B cell (primary cell): ENCODE data around the gene ITPR1. TPM values are rescaled to one million over a fixed set of nuclear protein-coding genes. Genes with fewer than 3 reads are reported as not detected.

Experiments
- ATAC-seq: fragments of 200-7000 bp; cut with Tn5 transposase; one replicate; pipeline ENCODE4 v1.10.0; 2021; ENCODE audit warnings: low read depth, mild to moderate bottlenecking, moderate number of reproducible peaks, moderate library complexity
- CTCF ChIA-PET: fragments of 350-600 bp; sonication (Branson Sonifier 250); formaldehyde crosslinking; loops from one replicate; lab custom pipeline; 2021; ENCODE audit warnings: antibody characterized with exemption, inconsistent platforms; lab: Charles Lee
- POLR2A ChIA-PET: fragments of 350-600 bp; sonication (Branson Sonifier 250); formaldehyde crosslinking; loops from one replicate; lab custom pipeline; 2021; ENCODE audit warnings: antibody characterized with exemption; lab: Charles Lee
- DNase-seq: peaks from one replicate; pipeline ENCODE4 v3.0.0; 2013
- H2AFZ ChIP-seq: 2 replicates; pipeline ENCODE4 v1.6.1; 2012; ENCODE audit warnings: mild to moderate bottlenecking, low read depth, low read length; ENCODE audit not compliant: insufficient read depth, poor library complexity, severe bottlenecking
- H3K27ac ChIP-seq, 2 donors: 1 replicate in 1 of 2; 2 replicates in 1 of 2; pipeline ENCODE4 v1.5.1; 2012 to 2013; ENCODE audit warnings: low read length in 2 of 2, mild to moderate bottlenecking in 2 of 2, moderate library complexity in 1 of 2
- H3K27me3 ChIP-seq, 4 experiments: fragments of 200-600 bp in 1 of 4; sonication (generic) in 1 of 4; replicated peaks in 1 of 4; 1 replicate in 2 of 4; 2 replicates in 2 of 4; pipeline versions ENCODE4 v1.6.1 to v1.7.0; 2013 to 2016; ENCODE audit warnings: low read length in 3 of 4, mild to moderate bottlenecking in 2 of 4, mixed read lengths in 1 of 4, moderate library complexity in 1 of 4; ENCODE audit not compliant: insufficient read depth in 4 of 4, control insufficient read depth in 3 of 4; ENCODE audit errors: control extremely low read depth in 1 of 4
- H3K36me3 ChIP-seq, 2 experiments: replicated peaks in 1 of 2; 1 replicate in 1 of 2; 2 replicates in 1 of 2; pipeline versions ENCODE4 v1.6.1 to v1.7.1; 2013; ENCODE audit warnings: low read length in 1 of 2; ENCODE audit not compliant: insufficient read depth in 2 of 2, control insufficient read depth in 1 of 2; ENCODE audit errors: control extremely low read depth in 1 of 2, extremely low read depth in 1 of 2
- H3K4me1 ChIP-seq, 2 donors: fragments of 200-600 bp in 1 of 2; sonication (generic) in 1 of 2; 1 replicate in 1 of 2; 2 replicates in 1 of 2; pipeline versions ENCODE4 v1.5.1 to v1.6.1; 2013 to 2017; ENCODE audit warnings: low read length in 2 of 2; ENCODE audit not compliant: control insufficient read depth in 2 of 2, insufficient read depth in 2 of 2
- H3K4me2 ChIP-seq: replicated peaks from 2 replicates; pipeline ENCODE3; 2012; ENCODE audit warnings: mild to moderate bottlenecking, low read depth, low read length; ENCODE audit not compliant: poor library complexity, severe bottlenecking
- H3K4me3 ChIP-seq, 5 experiments: fragments of 200-600 bp in 1 of 5; sonication (generic) in 1 of 5; 1 replicate in 3 of 5; 2 replicates in 2 of 5; pipeline versions ENCODE4 v1.5.1 to v1.7.0; 2011 to 2016; ENCODE audit warnings: low read length in 4 of 5, mild to moderate bottlenecking in 4 of 5, low read depth in 2 of 5, control low read depth in 1 of 5, moderate library complexity in 1 of 5; ENCODE audit not compliant: insufficient read depth in 1 of 5; ENCODE audit errors: control extremely low read depth in 1 of 5, extremely low read depth in 1 of 5
- H3K79me2 ChIP-seq: fragments of 200-600 bp; sonication (generic); one replicate; pipeline ENCODE4 v1.6.0; 2016; ENCODE audit warnings: low read length; ENCODE audit not compliant: control insufficient read depth, insufficient read depth
- H3K9ac ChIP-seq: fragments of 200-600 bp; sonication (generic); 2 replicates; pipeline ENCODE4 v1.6.1; 2017; ENCODE audit warnings: mild to moderate bottlenecking, low read length, moderate library complexity
- H3K9me3 ChIP-seq, 3 donors: one replicate each; pipeline versions ENCODE4 v1.6.1 to v1.7.1; 2013; ENCODE audit warnings: low read length in 2 of 3; ENCODE audit not compliant: control insufficient read depth in 2 of 3, insufficient read depth in 1 of 3; ENCODE audit errors: control extremely low read depth in 1 of 3
- H4K20me1 ChIP-seq: 2 replicates; pipeline ENCODE4 v1.6.0; 2012; ENCODE audit warnings: mild to moderate bottlenecking, low read length; ENCODE audit not compliant: insufficient read depth, control insufficient read depth, poor library complexity, severe bottlenecking
- H3K27ac Mint-ChIP-seq: one replicate; pipeline ENCODE4 v1.8.0; 2021; ENCODE audit warnings: mixed read lengths
- H3K27me3 Mint-ChIP-seq: one replicate; pipeline ENCODE4 v1.8.0; 2021; ENCODE audit warnings: mixed read lengths
- H3K4me1 Mint-ChIP-seq: one replicate; pipeline ENCODE4 v1.8.0; 2021; ENCODE audit warnings: mixed read lengths
- H3K4me3 Mint-ChIP-seq: one replicate; pipeline ENCODE4 v1.8.0; 2021; ENCODE audit warnings: mixed read lengths
- H3K9me3 Mint-ChIP-seq: one replicate; pipeline ENCODE4 v1.8.0; 2022; ENCODE audit warnings: mixed read lengths; ENCODE audit not compliant: insufficient read depth
- CTCF ChIP-seq: fragments of 200-600 bp; IDR thresholded peaks from one replicate; pipeline ENCODE4 v1.8.0; 2022; ENCODE audit warnings: antibody characterized with exemption, mild to moderate bottlenecking
- EZH2 ChIP-seq: IDR thresholded peaks from 2 replicates; pipeline ENCODE4 v1.6.1; 2012; ENCODE audit warnings: borderline replicate concordance, low read depth, mild to moderate bottlenecking, moderate library complexity, low read length; ENCODE audit not compliant: insufficient read depth, poor library complexity, severe bottlenecking
- WGBS: methylation state at CpG from one replicate; pipeline ENCODE4 v1.1.5; 2013; ENCODE audit warnings: missing lambda C conversion rate; ENCODE audit not compliant: insufficient coverage; 5-methylcytosine and 5-hydroxymethylcytosine counted together
- intact Hi-C: fragments of 100-400 bp; cut with micrococcal nuclease; formaldehyde crosslinking; loops from one replicate; pipeline ENCODE4 v1.10.0; 2022
- polyA plus RNA-seq: library from polyadenylated mRNA; depleted of rRNA; stranded (reverse); fragments of >200 nt; gene quantifications from 2 replicates; pipeline ENCODE4 v1.2.3, GENCODE V29; 2012
- total RNA-seq, 2 donors: library from RNA; stranded (reverse); fragments of 120-200 nt in 1 of 2; gene quantifications; 1 replicate in 1 of 2; 2 replicates in 1 of 2; pipeline versions ENCODE4 v1.2.3 to v1.2.4, GENCODE V29; 2013 to 2022

ITPR1 gene
- total and polyA plus RNA-seq, 2 donors (not counting 1 experiment from before 2014, with no cell fraction given) = 64.0 to 332 TPM

- H3K4me3 Mint-ChIP-seq = no peak overlapping the region
- peaks cover 81% of the 10 kb centered on the region for H4K20me1 ChIP-seq
- 91% methylated on average over 14 of the region's 17 CpGs for WGBS
- H3K27ac ChIP-seq = no peak overlapping the region
- CTCF ChIA-PET = no interaction called here
- DNase-seq = no peak
- TF ChIP-seq CTCF = no peak
- no peak for TF ChIP-seq EZH2
- peaks cover 9 to 13% of the 10 kb centered on the region in 2 donors for H3K4me1 ChIP-seq
- no peak for ATAC-seq
- H3K27ac Mint-ChIP-seq = no peak overlapping the region
- H3K27me3 Mint-ChIP-seq = no peaks in the 10 kb centered on the region
- POLR2A ChIA-PET = no interaction called here
- H3K79me2 ChIP-seq = peaks cover 3% of the 10 kb centered on the region
- H3K4me3 ChIP-seq = no peak overlapping the region
- H3K4me2 ChIP-seq = no peak overlapping the region
- no peaks in the 10 kb centered on the region for H3K27me3 ChIP-seq
- no peaks in the 10 kb centered on the region for H3K9me3 Mint-ChIP-seq
- H2AFZ ChIP-seq = no peak overlapping the region
- intact Hi-C loops = loop anchor here (10.0 kb wide), 1 partner anchor 106 kb away; no protein-coding TSS in a partner anchor
- H3K9ac ChIP-seq = no peak overlapping the region
- H3K36me3 ChIP-seq = peaks cover 2 to 95% of the 10 kb centered on the region in 2 experiments
- H3K4me1 Mint-ChIP-seq = peaks cover 20% of the 10 kb centered on the region
- H3K9me3 ChIP-seq = no peaks in the 10 kb centered on the region
Observed at GRCh38 chr3:4820296-4821121, 327.4 kb downstream of the ITPR1 start.

GRCh38 chr3:4821338-4821737 is 328.2 kb downstream of the ITPR1 start:
- Histone ChIP-seq H2AFZ (no peak overlapping the region), H3K79me2 (peaks cover 3% of the 10 kb centered on the region), H3K4me1 (peaks cover 17 to 21% of the 10 kb centered on the region in 2 donors), H4K20me1 (peaks cover 84% of the 10 kb centered on the region), H3K4me2 (no peak overlapping the region), H3K27ac (no peak overlapping the region), H3K36me3 (peaks cover 2 to 95% of the 10 kb centered on the region in 2 experiments), H3K27me3 (no peaks in the 10 kb centered on the region), H3K9ac (no peak overlapping the region), H3K9me3 (no peaks in the 10 kb centered on the region), H3K4me3 (no peak overlapping the region)
- TF ChIP-seq CTCF (no peak), EZH2 (no peak)
- Mint-ChIP-seq H3K27ac (no peak overlapping the region), H3K4me1 (peaks cover 28% of the 10 kb centered on the region), H3K27me3 (no peaks in the 10 kb centered on the region), H3K4me3 (no peak overlapping the region), H3K9me3 (no peaks in the 10 kb centered on the region)
- intact Hi-C loops = loop anchor here (10.0 kb wide), 1 partner anchor 107 kb away; no protein-coding TSS in a partner anchor
- WGBS = 100% methylated on average over 2 of the region's 2 CpGs
- ChIA-PET CTCF (interaction anchor here (1.7 kb wide), 1 partner anchor 110 kb away, joined by 8 read pairs; no protein-coding TSS in a partner anchor), POLR2A (no interaction called here)
- ATAC-seq = no peak
- DNase-seq = no peak
